Stimulated activated CD4-positive, alpha-beta T cell treated with anti-CD3 and anti-CD28 coated beads, Interleukin-4, amount 100 ng/mL, for 1 hour (primary cell): Measurements from ENCODE around the gene COL21A1.
"Not testable (repeated sequence)": the region's sequence is repeated elsewhere in the genome, so short reads cannot be mapped to it uniquely, and the experiment has no call there.

Experiments used
- DNase-seq: peaks from one replicate; pipeline ENCODE4 v3.0.0-alpha.2; 2020

COL21A1 gene

GRCh38 chr6:56043076-56043475, 204.3 kb downstream of the COL21A1 start:
- no peak for DNase-seq

- no peak for DNase-seq
Measured at GRCh38 chr6:56041591-56041990, 205.8 kb downstream of the COL21A1 start.

- no peak for DNase-seq
Measured at GRCh38 chr6:56040889-56041301, 206.5 kb downstream of the COL21A1 start.

- no peak for DNase-seq
Measured at GRCh38 chr6:56040223-56040622, 207.2 kb downstream of the COL21A1 start.

GRCh38 chr6:56038764-56039163, 208.6 kb downstream of the COL21A1 start:
- no peak for DNase-seq

GRCh38 chr6:56037601-56038000, 209.8 kb downstream of the COL21A1 start:
- DNase-seq, result no peak

GRCh38 chr6:56036916-56037600, 210.3 kb downstream of the COL21A1 start:
- DNase-seq, result no peak

- no peak for DNase-seq
Measured at GRCh38 chr6:56033401-56033800, 214.0 kb downstream of the COL21A1 start.

GRCh38 chr6:56032715-56033260, 214.6 kb downstream of the COL21A1 start:
- no peak for DNase-seq

- no peak for DNase-seq
Measured at GRCh38 chr6:56027865-56028264, 219.5 kb downstream of the COL21A1 start.

GRCh38 chr6:56026455-56027180, 220.8 kb downstream of the COL21A1 start:
- no peak for DNase-seq

GRCh38 chr6:56025795-56026194, 221.6 kb downstream of the COL21A1 start:
- DNase-seq, result no peak

GRCh38 chr6:56024931-56025330, 222.4 kb downstream of the COL21A1 start:
- no peak for DNase-seq

- no peak for DNase-seq
Measured at GRCh38 chr6:56023829-56024228, 223.6 kb downstream of the COL21A1 start.

GRCh38 chr6:56022678-56023077, 224.7 kb downstream of the COL21A1 start:
- DNase-seq, result no peak

- DNase-seq, result no peak
Measured at GRCh38 chr6:56021943-56022342, 225.4 kb downstream of the COL21A1 start.

GRCh38 chr6:56019973-56020372, 227.4 kb downstream of the COL21A1 start:
- no peak for DNase-seq

GRCh38 chr6:56017198-56017597, 230.2 kb downstream of the COL21A1 start:
- no peak for DNase-seq

GRCh38 chr6:56014039-56014438, 233.3 kb downstream of the COL21A1 start:
- DNase-seq, result not testable (repeated sequence)

- no peak for DNase-seq
Measured at GRCh38 chr6:56009636-56010035, 237.7 kb downstream of the COL21A1 start.
